Measurements from ENCODE around the gene SUCO. TPM values are rescaled to one million over a fixed set of nuclear protein-coding genes. Genes with fewer than 3 reads are reported as not detected.

The SUCO gene
- total and polyA plus RNA-seq, 2 of the 13 experiments (the other 11 are each of a cell fraction or from before 2014, with no cell fraction given), result 12.6 to 25.5 TPM

DNA sequence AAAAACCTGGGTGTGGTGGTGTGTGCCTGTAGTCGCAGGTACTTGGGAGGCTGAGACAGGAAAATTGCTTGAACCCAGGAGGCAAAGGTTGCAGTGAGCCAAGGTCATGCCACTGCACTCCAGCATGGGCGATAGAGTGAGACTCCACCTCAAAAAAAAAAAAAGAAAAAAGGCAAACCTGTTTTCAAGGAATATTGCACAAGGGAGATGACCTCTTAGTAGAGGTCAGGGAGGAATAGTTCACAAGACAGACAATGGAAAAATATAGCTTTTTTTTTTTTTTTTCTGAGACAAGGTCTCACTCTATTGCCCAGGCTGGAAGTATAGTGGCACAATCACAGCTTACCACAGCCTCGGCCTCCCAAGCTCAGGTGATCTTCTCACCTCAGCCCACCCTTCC lies 22.5 kb upstream of the SUCO start:
- 17% methylated on average over 3 of the region's 3 CpGs for WGBS (ENCODE audit: low lambda C conversion rate)
- CTCF ChIA-PET (ENCODE audit: low intra/inter-chr PET ratio, low total read pairs), result no interaction called here
- Histone ChIP-seq H3K36me3 (replicated peaks in 1 of 2; ENCODE audit: control insufficient read depth in 1 of 2, insufficient read depth in 2 of 2, low read length in 2 of 2) (no peaks in the 10 kb centered on the region), H3K4me3 (replicated peaks in 1 of 3; ENCODE audit: insufficient read depth in 1 of 3, low read depth in 2 of 3, low read length in 3 of 3) (no peak overlapping the region), H4K20me1 (ENCODE audit: insufficient read depth, low read length) (no peaks in the 10 kb centered on the region), H3K4me2 (ENCODE audit: low read depth, low read length) (no peak overlapping the region), H2AFZ (ENCODE audit: low read length) (no peak overlapping the region), H3K4me1 (ENCODE audit: insufficient read depth, low read length) (no peaks in the 10 kb centered on the region), H3K9ac (ENCODE audit: insufficient read depth, low read depth, low read length) (no peak overlapping the region), H3K27me3 (ENCODE audit: control insufficient read depth in 1 of 2, insufficient read depth in 2 of 2, low read length in 2 of 2) (no peaks in the 10 kb centered on the region; a peak in 1 of 5 replicates), H3K9me3 (ENCODE audit: low read length) (peaks cover 8% of the 10 kb centered on the region), H3K79me2 (ENCODE audit: insufficient read depth, low read length) (no peaks in the 10 kb centered on the region), H3K27ac (ENCODE audit: extremely low read length, insufficient read depth, low read length) (no peak overlapping the region)
- POLR2A ChIA-PET, result interaction anchor here (0.9 to 2.3 kb wide), 5 partner anchors 9 to 60 kb away, joined by 3 to 13 read pairs (median 8); partner anchors contain the start of gene SUCO
- intact Hi-C loops (cut with micrococcal nuclease; ENCODE audit: unreplicated experiment), result no loop called here
- DNase-seq (ENCODE audit: low spot score), result peak; percentile 35
- no TSS peak for BruUV-seq (replicated peaks)
- ATAC-seq, result no peak
- FAIRE-seq, result no peak
- in situ Hi-C loops (cut with HindIII; ENCODE audit: extremely low pct_ligation_motif_present, low pct_unique_long_range_greater_than_20kb), result no loop called here
- TF ChIP-seq TBX2 (CRISPR knock-in tag; IDR thresholded peaks at IDR 0.05; ENCODE audit: borderline replicate concordance) (no peak), RARA (CRISPR knock-in tag; IDR thresholded peaks at IDR 0.05) (peak; percentile 95), ZNF362 (CRISPR knock-in tag; IDR thresholded peaks at IDR 0.05; ENCODE audit: borderline replicate concordance) (peak; percentile 74; the same call in 1 of the 2 replicates), ZNF670 (CRISPR knock-in tag; IDR thresholded peaks at IDR 0.05; ENCODE audit: borderline replicate concordance) (no peak), SOX5 (CRISPR knock-in tag; IDR thresholded peaks at IDR 0.05; ENCODE audit: borderline replicate concordance) (peak; percentile 31; the same call in 1 of the 2 replicates), NR2F6 (IDR thresholded peaks at IDR 0.05) (peak; percentile 80), NR2F6 (CRISPR knock-in tag; IDR thresholded peaks at IDR 0.05) (peak; percentile 68), ZNF75D (CRISPR knock-in tag; IDR thresholded peaks at IDR 0.05; ENCODE audit: borderline replicate concordance) (no peak), HMG20A (CRISPR knock-in tag; IDR thresholded peaks at IDR 0.05; ENCODE audit: borderline replicate concordance) (peak; percentile 29; the same call in 1 of the 2 replicates), NBN (conservative IDR thresholded peaks at IDR 0.05) (no peak), ZNF256 (CRISPR knock-in tag; conservative IDR thresholded peaks at IDR 0.05) (no peak), PPARG (CRISPR knock-in tag; conservative IDR thresholded peaks at IDR 0.05) (0 out of 2 replicates have a peak, but pooled peaks have one; percentile 46), ZNF879 (CRISPR knock-in tag; IDR thresholded peaks at IDR 0.05) (no peak), ZNF441 (CRISPR knock-in tag; IDR thresholded peaks at IDR 0.05; ENCODE audit: borderline replicate concordance) (peak; percentile 53; the same call in 1 of the 2 replicates), SP140L (CRISPR knock-in tag; IDR thresholded peaks at IDR 0.05; ENCODE audit: borderline replicate concordance) (no peak), ZNF431 (CRISPR knock-in tag; IDR thresholded peaks at IDR 0.05; ENCODE audit: borderline replicate concordance, low read depth) (no peak), WIZ (CRISPR knock-in tag; IDR thresholded peaks at IDR 0.05) (no peak), ZNF816 (CRISPR knock-in tag; IDR thresholded peaks at IDR 0.05; ENCODE audit: borderline replicate concordance) (no peak), HOXA5 (CRISPR knock-in tag; IDR thresholded peaks at IDR 0.05) (no peak), BCL6 (CRISPR knock-in tag; IDR thresholded peaks at IDR 0.05) (peak; percentile 97), JARID2 (CRISPR knock-in tag; IDR thresholded peaks at IDR 0.05; ENCODE audit: insufficient replicate concordance) (no peak), SOX13 (IDR thresholded peaks at IDR 0.05) (no peak), SOX13 (CRISPR knock-in tag; conservative IDR thresholded peaks at IDR 0.05 in 1 of 2, IDR thresholded peaks at IDR 0.05 in 1 of 2) (peak in 1 of 2 experiments; percentile 66; a peak in 1 of 4 replicates)
- TF ChIP-seq, protein P1, sequence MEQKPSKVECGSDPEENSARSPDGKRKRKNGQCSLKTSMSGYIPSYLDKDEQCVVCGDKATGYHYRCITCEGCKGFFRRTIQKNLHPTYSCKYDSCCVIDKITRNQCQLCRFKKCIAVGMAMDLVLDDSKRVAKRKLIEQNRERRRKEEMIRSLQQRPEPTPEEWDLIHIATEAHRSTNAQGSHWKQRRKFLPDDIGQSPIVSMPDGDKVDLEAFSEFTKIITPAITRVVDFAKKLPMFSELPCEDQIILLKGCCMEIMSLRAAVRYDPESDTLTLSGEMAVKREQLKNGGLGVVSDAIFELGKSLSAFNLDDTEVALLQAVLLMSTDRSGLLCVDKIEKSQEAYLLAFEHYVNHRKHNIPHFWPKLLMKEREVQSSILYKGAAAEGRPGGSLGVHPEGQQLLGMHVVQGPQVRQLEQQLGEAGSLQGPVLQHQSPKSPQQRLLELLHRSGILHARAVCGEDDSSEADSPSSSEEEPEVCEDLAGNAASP (CRISPR knock-in tag; IDR thresholded peaks at IDR 0.05; ENCODE audit: borderline replicate concordance), result 0 out of 2 replicates have a peak, but pooled peaks have one; percentile 16
- TF ChIP-seq, protein P2, sequence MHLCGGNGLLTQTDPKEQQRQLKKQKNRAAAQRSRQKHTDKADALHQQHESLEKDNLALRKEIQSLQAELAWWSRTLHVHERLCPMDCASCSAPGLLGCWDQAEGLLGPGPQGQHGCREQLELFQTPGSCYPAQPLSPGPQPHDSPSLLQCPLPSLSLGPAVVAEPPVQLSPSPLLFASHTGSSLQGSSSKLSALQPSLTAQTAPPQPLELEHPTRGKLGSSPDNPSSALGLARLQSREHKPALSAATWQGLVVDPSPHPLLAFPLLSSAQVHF (CRISPR knock-in tag; IDR thresholded peaks at IDR 0.05), result no peak

Measured in HepG2 (cell line).